PC-9 (cell line): Measurements from ENCODE around the gene ODC1.

Experiments
- EZH2 ChIP-seq: fragments of 200-600 bp; sonication (generic); IDR thresholded peaks from 2 replicates; pipeline ENCODE4 v1.8.0; 2017; ENCODE audit warnings: antibody characterized with exemption, low read depth
- TF ChIP-seq, protein P1 (sequence below): fragments of 200-600 bp; sonication (generic); conservative IDR thresholded peaks from 2 replicates; pipeline ENCODE4 v1.6.1; 2017; ENCODE audit warnings: mixed run types, antibody characterized with exemption, mild to moderate bottlenecking, moderate library complexity

DNA sequence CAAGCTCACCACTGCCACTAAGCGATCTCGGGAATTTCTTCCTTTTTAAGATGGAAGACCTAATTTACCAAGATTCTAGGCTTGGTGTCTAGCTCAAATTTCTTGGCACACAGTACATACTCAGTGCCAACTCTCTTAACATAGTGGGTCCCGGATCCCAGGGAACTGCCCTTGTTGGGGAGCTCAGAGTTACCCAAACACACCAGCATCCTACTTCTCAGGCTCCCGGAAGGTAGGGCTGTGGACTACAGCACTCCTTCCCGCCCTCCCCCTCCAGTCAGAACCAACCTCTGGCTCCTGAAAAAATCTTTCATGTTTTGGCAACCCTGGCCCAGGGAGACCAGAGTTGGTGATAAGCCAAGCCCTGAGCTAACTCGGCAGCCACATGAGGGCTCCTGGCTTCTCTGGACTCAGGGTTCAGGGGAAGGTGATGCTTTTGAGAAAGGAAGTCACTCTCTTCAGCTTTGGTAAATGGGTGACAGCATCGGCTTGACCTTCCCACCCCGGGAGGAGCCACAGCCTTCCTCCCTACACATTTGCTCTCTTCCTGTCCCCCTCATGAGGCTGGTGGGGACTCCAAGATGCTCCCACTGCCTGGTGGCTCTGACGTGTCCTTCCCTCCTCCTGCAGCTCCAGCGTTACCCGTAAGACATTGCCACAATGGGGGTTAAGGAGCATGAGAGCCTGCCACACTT, 8.8 kb downstream of the ODC1 start:
- TF ChIP-seq, protein P1, sequence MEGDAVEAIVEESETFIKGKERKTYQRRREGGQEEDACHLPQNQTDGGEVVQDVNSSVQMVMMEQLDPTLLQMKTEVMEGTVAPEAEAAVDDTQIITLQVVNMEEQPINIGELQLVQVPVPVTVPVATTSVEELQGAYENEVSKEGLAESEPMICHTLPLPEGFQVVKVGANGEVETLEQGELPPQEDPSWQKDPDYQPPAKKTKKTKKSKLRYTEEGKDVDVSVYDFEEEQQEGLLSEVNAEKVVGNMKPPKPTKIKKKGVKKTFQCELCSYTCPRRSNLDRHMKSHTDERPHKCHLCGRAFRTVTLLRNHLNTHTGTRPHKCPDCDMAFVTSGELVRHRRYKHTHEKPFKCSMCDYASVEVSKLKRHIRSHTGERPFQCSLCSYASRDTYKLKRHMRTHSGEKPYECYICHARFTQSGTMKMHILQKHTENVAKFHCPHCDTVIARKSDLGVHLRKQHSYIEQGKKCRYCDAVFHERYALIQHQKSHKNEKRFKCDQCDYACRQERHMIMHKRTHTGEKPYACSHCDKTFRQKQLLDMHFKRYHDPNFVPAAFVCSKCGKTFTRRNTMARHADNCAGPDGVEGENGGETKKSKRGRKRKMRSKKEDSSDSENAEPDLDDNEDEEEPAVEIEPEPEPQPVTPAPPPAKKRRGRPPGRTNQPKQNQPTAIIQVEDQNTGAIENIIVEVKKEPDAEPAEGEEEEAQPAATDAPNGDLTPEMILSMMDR = no peak
- no peak for TF ChIP-seq EZH2
